ENCODE data around the gene NFS1. TPM values are rescaled to one million over a fixed set of nuclear protein-coding genes. Genes with fewer than 3 reads are reported as not detected.

The NFS1 gene
- total RNA-seq, 1 donor from 2014 or later = 11.5 TPM

- H3K36me3 ChIP-seq (ENCODE audit: control insufficient read depth in 3 of 3, insufficient read depth in 3 of 3, low read length in 3 of 3) = peaks cover 19 to 24% (median 23%) of the 10 kb centered on the region in 3 donors
- H3K27me3 ChIP-seq (ENCODE audit: control insufficient read depth in 3 of 3, insufficient read depth in 3 of 3, low read length in 3 of 3) = no peaks in the 10 kb centered on the region
- H3K4me3 ChIP-seq (ENCODE audit: low read length in 3 of 3) = no peak overlapping the region
- H3K9ac ChIP-seq (ENCODE audit: low read depth in 1 of 3, low read length in 3 of 3) = no peak overlapping the region
- H3K9me3 ChIP-seq (ENCODE audit: control insufficient read depth in 3 of 3, low read length in 3 of 3) = no peaks in the 10 kb centered on the region
- no peak overlapping the region for H3K27ac ChIP-seq (ENCODE audit: low read depth, low read length)
- H3K4me1 ChIP-seq (ENCODE audit: control insufficient read depth in 3 of 3, insufficient read depth in 3 of 3, low read length in 3 of 3) = peaks cover 6 to 22% (median 8%) of the 10 kb centered on the region in 3 donors
Measured at GRCh38 chr20:35652641-35653429, 46.3 kb downstream of the NFS1 start.

DNA sequence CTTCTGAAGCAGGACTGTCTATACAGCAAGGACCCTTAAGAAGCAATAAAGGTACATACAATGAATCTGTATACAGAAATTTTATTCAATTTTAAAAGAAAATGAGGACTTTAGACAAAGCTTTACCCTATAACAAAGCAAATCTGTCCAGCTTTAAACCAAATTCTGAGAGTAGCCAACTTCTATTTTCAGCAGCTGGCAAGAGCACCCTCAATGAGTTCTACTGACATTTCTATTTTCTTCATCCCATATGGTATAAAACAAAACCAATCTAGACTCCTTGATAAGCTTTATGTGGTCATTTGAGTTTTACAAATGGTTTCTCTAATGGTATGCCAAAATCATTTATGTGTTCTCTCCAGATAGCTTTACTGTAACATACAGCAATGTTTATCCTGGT lies 47.2 kb downstream of the NFS1 start:
- Histone ChIP-seq H3K27ac (ENCODE audit: low read depth, low read length) (no peak overlapping the region), H3K4me1 (ENCODE audit: control insufficient read depth in 3 of 3, insufficient read depth in 3 of 3, low read length in 3 of 3) (peaks cover 3 to 16% (median 4%) of the 10 kb centered on the region in 3 donors), H3K4me3 (ENCODE audit: low read length in 3 of 3) (no peak overlapping the region), H3K9ac (ENCODE audit: low read depth in 1 of 3, low read length in 3 of 3) (no peak overlapping the region), H3K36me3 (ENCODE audit: control insufficient read depth in 3 of 3, insufficient read depth in 3 of 3, low read length in 3 of 3) (peaks cover 19 to 24% (median 23%) of the 10 kb centered on the region in 3 donors), H3K27me3 (ENCODE audit: control insufficient read depth in 3 of 3, insufficient read depth in 3 of 3, low read length in 3 of 3) (no peaks in the 10 kb centered on the region), H3K9me3 (ENCODE audit: control insufficient read depth in 3 of 3, low read length in 3 of 3) (no peaks in the 10 kb centered on the region)

DNA sequence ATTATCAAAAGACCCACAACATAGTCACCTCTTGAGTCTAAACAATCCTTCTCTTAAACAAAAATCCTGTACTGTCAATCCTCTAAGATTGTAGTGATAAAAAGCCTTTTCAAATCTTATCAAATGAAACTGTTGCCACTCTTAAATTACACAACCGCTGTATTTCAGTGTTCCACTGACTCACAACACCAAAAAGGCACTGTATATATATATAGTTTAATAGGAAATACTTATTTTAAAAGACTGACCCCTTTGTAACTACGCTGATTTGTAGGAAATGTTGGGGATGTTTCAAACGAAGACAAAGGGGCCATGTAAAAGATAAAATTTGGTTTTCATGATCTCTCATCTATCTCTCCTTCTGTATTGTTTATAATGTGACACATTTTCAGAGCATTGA lies 48.5 kb downstream of the NFS1 start:
- Histone ChIP-seq H3K36me3 (ENCODE audit: control insufficient read depth in 3 of 3, insufficient read depth in 3 of 3, low read length in 3 of 3) (peaks cover 19 to 24% (median 23%) of the 10 kb centered on the region in 3 donors), H3K27ac (ENCODE audit: low read depth, low read length) (no peak overlapping the region), H3K4me1 (ENCODE audit: control insufficient read depth in 3 of 3, insufficient read depth in 3 of 3, low read length in 3 of 3) (peaks cover 3 to 16% (median 4%) of the 10 kb centered on the region in 3 donors), H3K9ac (ENCODE audit: low read depth in 1 of 3, low read length in 3 of 3) (no peak overlapping the region), H3K27me3 (ENCODE audit: control insufficient read depth in 3 of 3, insufficient read depth in 3 of 3, low read length in 3 of 3) (no peaks in the 10 kb centered on the region), H3K9me3 (ENCODE audit: control insufficient read depth in 3 of 3, low read length in 3 of 3) (no peaks in the 10 kb centered on the region), H3K4me3 (ENCODE audit: low read length in 3 of 3) (no peak overlapping the region)

GRCh38 chr20:35648836-35649235 lies 50.3 kb downstream of the NFS1 start:
- H3K9ac ChIP-seq (ENCODE audit: low read depth in 1 of 3, low read length in 3 of 3) = no peak overlapping the region

DNA sequence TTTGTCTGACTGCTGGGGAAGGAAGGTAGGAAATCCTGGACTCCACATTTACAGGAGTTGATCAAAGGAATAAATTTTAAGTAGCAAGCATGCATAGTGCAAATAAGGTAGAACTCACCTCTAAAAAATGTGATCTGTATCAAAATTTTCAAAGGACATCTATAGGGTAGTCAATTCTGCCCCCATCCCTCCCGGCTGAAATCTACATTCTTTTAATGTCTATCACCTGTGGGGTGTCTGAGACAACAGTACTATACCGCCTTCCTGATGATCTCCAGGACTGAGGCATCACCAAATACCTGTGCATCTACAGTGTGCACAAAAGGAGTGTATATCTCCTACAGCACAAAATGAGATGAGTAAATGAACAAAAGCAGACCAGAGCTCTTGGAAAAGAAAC lies 54.3 kb downstream of the NFS1 start:
- no peak overlapping the region for H3K27ac ChIP-seq (ENCODE audit: low read depth, low read length)
- H3K36me3 ChIP-seq (ENCODE audit: control insufficient read depth in 3 of 3, insufficient read depth in 3 of 3, low read length in 3 of 3) = no peaks in the 10 kb centered on the region
- no peaks in the 10 kb centered on the region for H3K9me3 ChIP-seq (ENCODE audit: control insufficient read depth in 3 of 3, low read length in 3 of 3)

More at GRCh38 chr20:35648836-35649235, 50.3 kb downstream of the NFS1 start:
- Histone ChIP-seq H3K27me3 (ENCODE audit: control insufficient read depth in 3 of 3, insufficient read depth in 3 of 3, low read length in 3 of 3) (no peaks in the 10 kb centered on the region), H3K4me1 (ENCODE audit: control insufficient read depth in 3 of 3, insufficient read depth in 3 of 3, low read length in 3 of 3) (peaks cover 3 to 16% (median 4%) of the 10 kb centered on the region in 3 donors), H3K36me3 (ENCODE audit: control insufficient read depth in 3 of 3, insufficient read depth in 3 of 3, low read length in 3 of 3) (peaks cover 6 to 9% (median 9%) of the 10 kb centered on the region in 3 donors), H3K9me3 (ENCODE audit: control insufficient read depth in 3 of 3, low read length in 3 of 3) (no peaks in the 10 kb centered on the region), H3K27ac (ENCODE audit: low read depth, low read length) (no peak overlapping the region), H3K4me3 (ENCODE audit: low read length in 3 of 3) (no peak overlapping the region)

GRCh38 chr20:35643045-35643444 lies 56.1 kb downstream of the NFS1 start:
- H3K27me3 ChIP-seq (ENCODE audit: control insufficient read depth in 3 of 3, insufficient read depth in 3 of 3, low read length in 3 of 3) = no peaks in the 10 kb centered on the region

More for the DNA sequence above, 54.3 kb downstream of the NFS1 start:
- Histone ChIP-seq H3K4me3 (ENCODE audit: low read length in 3 of 3) (no peak overlapping the region), H3K9ac (ENCODE audit: low read depth in 1 of 3, low read length in 3 of 3) (no peak overlapping the region), H3K4me1 (ENCODE audit: control insufficient read depth in 3 of 3, insufficient read depth in 3 of 3, low read length in 3 of 3) (peaks cover under 1 to 8% (median 4%) of the 10 kb centered on the region in 3 donors), H3K27me3 (ENCODE audit: control insufficient read depth in 3 of 3, insufficient read depth in 3 of 3, low read length in 3 of 3) (no peaks in the 10 kb centered on the region)

GRCh38 chr20:35641743-35642142 lies 57.4 kb downstream of the NFS1 start:
- no peak overlapping the region for H3K9ac ChIP-seq (ENCODE audit: low read depth in 1 of 3, low read length in 3 of 3)
- H3K27me3 ChIP-seq (ENCODE audit: control insufficient read depth in 3 of 3, insufficient read depth in 3 of 3, low read length in 3 of 3) = no peaks in the 10 kb centered on the region
- H3K36me3 ChIP-seq (ENCODE audit: control insufficient read depth in 3 of 3, insufficient read depth in 3 of 3, low read length in 3 of 3) = no peaks in the 10 kb centered on the region
- H3K4me1 ChIP-seq (ENCODE audit: control insufficient read depth in 3 of 3, insufficient read depth in 3 of 3, low read length in 3 of 3) = peaks cover 5 to 20% (median 19%) of the 10 kb centered on the region in 3 donors
- H3K27ac ChIP-seq (ENCODE audit: low read depth, low read length) = no peak overlapping the region
- H3K9me3 ChIP-seq (ENCODE audit: control insufficient read depth in 3 of 3, low read length in 3 of 3) = no peaks in the 10 kb centered on the region
- no peak overlapping the region for H3K4me3 ChIP-seq (ENCODE audit: low read length in 3 of 3)

More at GRCh38 chr20:35643045-35643444, 56.1 kb downstream of the NFS1 start:
- Histone ChIP-seq H3K27ac (ENCODE audit: low read depth, low read length) (no peak overlapping the region), H3K4me1 (ENCODE audit: control insufficient read depth in 3 of 3, insufficient read depth in 3 of 3, low read length in 3 of 3) (peaks cover 0 to 11% (median 8%) of the 10 kb centered on the region in 3 donors), H3K9me3 (ENCODE audit: control insufficient read depth in 3 of 3, low read length in 3 of 3) (no peaks in the 10 kb centered on the region), H3K9ac (ENCODE audit: low read depth in 1 of 3, low read length in 3 of 3) (no peak overlapping the region), H3K4me3 (ENCODE audit: low read length in 3 of 3) (no peak overlapping the region), H3K36me3 (ENCODE audit: control insufficient read depth in 3 of 3, insufficient read depth in 3 of 3, low read length in 3 of 3) (no peaks in the 10 kb centered on the region)

GRCh38 chr20:35640724-35641123 lies 58.4 kb downstream of the NFS1 start:
- no peak overlapping the region for H3K9ac ChIP-seq (ENCODE audit: low read depth in 1 of 3, low read length in 3 of 3)
- H3K4me3 ChIP-seq (ENCODE audit: low read length in 3 of 3) = no peak overlapping the region
- no peaks in the 10 kb centered on the region for H3K9me3 ChIP-seq (ENCODE audit: control insufficient read depth in 3 of 3, low read length in 3 of 3)
- H3K4me1 ChIP-seq (ENCODE audit: control insufficient read depth in 3 of 3, insufficient read depth in 3 of 3, low read length in 3 of 3) = peaks cover 9 to 26% (median 22%) of the 10 kb centered on the region in 3 donors
- H3K36me3 ChIP-seq (ENCODE audit: control insufficient read depth in 3 of 3, insufficient read depth in 3 of 3, low read length in 3 of 3) = no peaks in the 10 kb centered on the region
- H3K27me3 ChIP-seq (ENCODE audit: control insufficient read depth in 3 of 3, insufficient read depth in 3 of 3, low read length in 3 of 3) = no peaks in the 10 kb centered on the region
- H3K27ac ChIP-seq (ENCODE audit: low read depth, low read length) = no peak overlapping the region

DNA sequence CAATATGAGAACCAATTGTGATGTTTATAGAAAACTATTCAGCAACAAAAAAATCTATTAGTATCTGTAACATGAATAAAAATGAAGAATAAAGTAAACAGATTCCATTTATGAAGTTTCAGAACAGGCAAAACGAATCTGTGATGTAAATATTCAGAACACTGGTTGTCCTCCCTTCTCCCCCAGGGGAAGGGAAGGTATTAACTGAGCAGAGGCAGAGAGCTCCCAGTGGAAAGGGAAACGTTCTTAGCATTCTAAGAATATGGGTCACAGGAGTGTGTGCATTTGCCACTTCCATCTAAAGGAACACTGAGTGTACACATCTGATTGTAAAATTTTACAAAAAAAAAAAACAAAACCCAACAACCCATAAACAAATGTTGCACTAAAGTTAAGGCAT lies 60.4 kb downstream of the NFS1 start:
- H3K4me3 ChIP-seq (ENCODE audit: low read length in 3 of 3) = no peak overlapping the region
- H3K4me1 ChIP-seq (ENCODE audit: control insufficient read depth in 3 of 3, insufficient read depth in 3 of 3, low read length in 3 of 3) = peaks cover 12 to 26% (median 23%) of the 10 kb centered on the region in 3 donors
- no peaks in the 10 kb centered on the region for H3K27me3 ChIP-seq (ENCODE audit: control insufficient read depth in 3 of 3, insufficient read depth in 3 of 3, low read length in 3 of 3)
- no peak overlapping the region for H3K9ac ChIP-seq (ENCODE audit: low read depth in 1 of 3, low read length in 3 of 3)
- H3K27ac ChIP-seq (ENCODE audit: low read depth, low read length) = no peak overlapping the region
- no peaks in the 10 kb centered on the region for H3K36me3 ChIP-seq (ENCODE audit: control insufficient read depth in 3 of 3, insufficient read depth in 3 of 3, low read length in 3 of 3)
- no peaks in the 10 kb centered on the region for H3K9me3 ChIP-seq (ENCODE audit: control insufficient read depth in 3 of 3, low read length in 3 of 3)

DNA sequence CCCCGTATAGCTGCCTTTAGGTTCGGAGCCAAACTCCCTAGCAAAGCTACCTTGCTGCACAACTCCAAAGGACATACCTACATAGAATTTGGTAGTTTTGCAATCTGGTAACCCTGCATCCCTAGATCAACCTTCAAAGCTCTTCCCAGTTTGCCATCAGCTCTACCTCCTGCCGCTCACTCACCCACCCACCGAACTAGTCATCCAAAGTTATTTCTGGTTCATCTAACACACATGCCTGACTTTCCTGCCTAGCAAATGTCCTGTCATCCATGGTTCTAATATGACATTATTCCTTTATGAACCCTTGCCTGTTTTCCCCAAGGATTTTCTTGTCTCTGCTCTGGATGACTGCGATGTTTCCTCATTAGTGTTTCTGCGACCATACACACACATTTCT lies 61.9 kb downstream of the NFS1 start:
- Histone ChIP-seq H3K4me3 (ENCODE audit: low read length in 3 of 3) (no peak overlapping the region), H3K36me3 (ENCODE audit: control insufficient read depth in 3 of 3, insufficient read depth in 3 of 3, low read length in 3 of 3) (peaks cover 0 to 6% (median 0%) of the 10 kb centered on the region in 3 donors), H3K27ac (ENCODE audit: low read depth, low read length) (no peak overlapping the region), H3K27me3 (ENCODE audit: control insufficient read depth in 3 of 3, insufficient read depth in 3 of 3, low read length in 3 of 3) (no peaks in the 10 kb centered on the region), H3K9ac (ENCODE audit: low read depth in 1 of 3, low read length in 3 of 3) (no peak overlapping the region), H3K4me1 (ENCODE audit: control insufficient read depth in 3 of 3, insufficient read depth in 3 of 3, low read length in 3 of 3) (peaks cover 12 to 26% (median 22%) of the 10 kb centered on the region in 3 donors), H3K9me3 (ENCODE audit: control insufficient read depth in 3 of 3, low read length in 3 of 3) (no peaks in the 10 kb centered on the region)

All from skeletal muscle tissue (tissue), 4 donors.